Stimulated activated CD8-positive, alpha-beta memory T cell treated with anti-CD3 and anti-CD28 coated beads, Interleukin-7, amount 100 ng/mL, for 1 hour (primary cell): ENCODE data around the gene CENPI.
"Not testable (repeated sequence)": the region's sequence is repeated elsewhere in the genome, so short reads cannot be mapped to it uniquely, and the experiment has no call there.

ENCODE experiments used
- DNase-seq, 2 donors: peaks; one replicate each; pipeline ENCODE4 v3.0.0-alpha.2; 2020; ENCODE audit warnings: low read depth in 2 of 2

Gene CENPI, protein sequence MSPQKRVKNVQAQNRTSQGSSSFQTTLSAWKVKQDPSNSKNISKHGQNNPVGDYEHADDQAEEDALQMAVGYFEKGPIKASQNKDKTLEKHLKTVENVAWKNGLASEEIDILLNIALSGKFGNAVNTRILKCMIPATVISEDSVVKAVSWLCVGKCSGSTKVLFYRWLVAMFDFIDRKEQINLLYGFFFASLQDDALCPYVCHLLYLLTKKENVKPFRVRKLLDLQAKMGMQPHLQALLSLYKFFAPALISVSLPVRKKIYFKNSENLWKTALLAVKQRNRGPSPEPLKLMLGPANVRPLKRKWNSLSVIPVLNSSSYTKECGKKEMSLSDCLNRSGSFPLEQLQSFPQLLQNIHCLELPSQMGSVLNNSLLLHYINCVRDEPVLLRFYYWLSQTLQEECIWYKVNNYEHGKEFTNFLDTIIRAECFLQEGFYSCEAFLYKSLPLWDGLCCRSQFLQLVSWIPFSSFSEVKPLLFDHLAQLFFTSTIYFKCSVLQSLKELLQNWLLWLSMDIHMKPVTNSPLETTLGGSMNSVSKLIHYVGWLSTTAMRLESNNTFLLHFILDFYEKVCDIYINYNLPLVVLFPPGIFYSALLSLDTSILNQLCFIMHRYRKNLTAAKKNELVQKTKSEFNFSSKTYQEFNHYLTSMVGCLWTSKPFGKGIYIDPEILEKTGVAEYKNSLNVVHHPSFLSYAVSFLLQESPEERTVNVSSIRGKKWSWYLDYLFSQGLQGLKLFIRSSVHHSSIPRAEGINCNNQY

DNA sequence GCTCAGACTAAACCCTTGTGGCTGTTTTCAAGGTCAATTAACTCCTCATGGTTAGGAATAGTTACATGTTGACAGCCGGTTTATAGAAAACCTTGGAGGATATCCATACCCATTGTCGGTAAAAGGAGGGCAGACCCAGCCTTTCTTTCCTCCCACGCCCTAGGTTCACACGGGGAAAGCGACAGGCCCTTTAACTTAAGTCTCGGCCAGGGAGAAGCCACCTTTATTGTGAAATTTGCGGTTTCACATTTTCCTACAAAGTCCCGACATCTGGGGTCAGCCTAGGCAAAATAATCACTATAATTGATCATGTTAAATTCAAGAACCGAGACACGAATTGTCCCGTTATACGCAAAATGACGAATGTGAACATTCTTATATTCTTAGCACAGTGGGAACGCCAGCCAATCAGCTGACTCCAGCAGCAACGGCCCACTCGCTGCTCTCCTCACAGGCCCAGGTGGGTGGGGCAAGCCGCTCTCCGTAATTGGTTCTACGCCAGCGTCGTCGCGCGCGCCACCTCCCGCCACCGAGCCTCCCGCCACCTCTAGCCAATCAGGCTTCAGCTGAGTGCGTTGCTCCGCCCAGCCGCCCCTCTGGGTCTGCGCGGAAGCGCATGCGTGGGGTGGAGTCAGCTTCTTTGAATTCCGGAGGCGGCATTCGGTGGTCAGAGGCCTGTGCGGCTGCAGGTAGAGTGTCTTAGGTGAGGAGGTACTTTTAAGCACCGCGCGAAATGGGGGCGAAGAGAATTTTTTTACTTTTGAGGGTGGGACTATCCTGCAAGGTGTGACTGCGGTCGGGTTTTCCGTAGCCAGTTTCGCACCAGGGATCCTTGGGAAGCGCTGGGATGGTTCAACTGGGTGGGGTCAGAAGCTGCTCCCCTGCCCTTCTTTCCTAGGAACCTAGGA, at the start of gene CENPI:
TSS of gene CENPI (plus strand) at position 659 of the 908 bp plus-strand sequence. CDS start 2,867 bp downstream, outside the sequence.
- peak; percentile 81 for DNase-seq

DNA sequence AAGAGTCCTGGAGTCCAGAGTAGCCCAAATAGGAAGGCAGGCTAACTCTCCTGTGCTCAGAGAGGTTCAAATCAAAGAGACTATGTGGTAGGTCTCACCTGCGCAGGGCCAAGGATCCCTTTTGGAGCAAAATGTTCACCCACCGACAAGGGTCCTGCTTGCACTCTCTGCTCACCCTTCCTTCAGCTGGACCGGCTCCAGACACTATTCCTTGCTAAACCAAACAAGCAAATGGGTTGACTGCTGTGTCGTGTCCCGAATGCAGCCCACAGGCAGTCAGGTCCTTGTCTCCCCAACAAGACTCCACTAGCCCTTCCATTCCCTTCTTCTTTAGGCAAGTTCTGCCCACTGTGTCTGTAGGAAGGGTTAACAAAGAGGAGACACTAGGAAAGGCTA, 46.9 kb upstream of the CENPI start:
- DNase-seq: no peak

DNA sequence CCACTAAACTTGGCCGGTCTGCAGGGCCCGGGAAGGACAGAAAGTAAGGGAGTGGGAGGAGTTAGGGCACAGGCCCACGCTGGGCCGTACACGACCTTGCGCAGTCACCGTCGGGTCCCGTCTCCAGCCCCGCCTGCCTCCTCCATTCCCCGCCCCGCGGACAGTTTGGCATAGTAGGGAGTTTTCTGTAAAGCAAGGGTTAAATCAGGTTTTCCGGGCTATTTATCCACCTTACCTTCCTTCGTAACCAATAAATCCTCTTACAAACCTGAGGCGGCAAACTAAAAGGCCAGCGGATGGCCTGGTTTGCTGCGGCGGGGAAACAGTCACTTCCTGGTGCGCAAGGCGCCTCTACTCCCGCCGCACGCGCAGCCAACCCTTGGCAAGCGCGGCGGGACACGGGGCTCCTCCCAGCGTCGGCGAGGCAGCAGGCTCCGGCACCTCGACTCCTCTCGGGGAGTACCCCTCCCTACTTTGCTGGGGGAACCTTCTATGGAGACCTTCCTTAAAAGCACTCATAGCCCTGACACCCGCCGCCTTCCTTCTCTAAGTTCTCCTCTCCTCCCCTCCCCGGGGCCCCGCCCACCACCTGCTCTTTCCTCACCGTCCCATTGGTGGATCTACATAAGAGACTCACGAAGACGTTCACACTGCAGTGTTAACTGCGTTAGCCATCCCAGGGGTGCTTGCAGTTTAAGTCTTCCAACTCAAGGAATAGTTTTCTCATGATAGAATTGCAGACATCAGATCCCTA, 46.3 kb upstream of the CENPI start, which contains the start of gene TRMT2B:
TSS of gene TRMT2B (minus strand) at position 563 of the 754 bp plus-strand sequence. CDS start 9,822 bp downstream, outside the sequence.
- DNase-seq: peak; percentile 40 to 60

DNA sequence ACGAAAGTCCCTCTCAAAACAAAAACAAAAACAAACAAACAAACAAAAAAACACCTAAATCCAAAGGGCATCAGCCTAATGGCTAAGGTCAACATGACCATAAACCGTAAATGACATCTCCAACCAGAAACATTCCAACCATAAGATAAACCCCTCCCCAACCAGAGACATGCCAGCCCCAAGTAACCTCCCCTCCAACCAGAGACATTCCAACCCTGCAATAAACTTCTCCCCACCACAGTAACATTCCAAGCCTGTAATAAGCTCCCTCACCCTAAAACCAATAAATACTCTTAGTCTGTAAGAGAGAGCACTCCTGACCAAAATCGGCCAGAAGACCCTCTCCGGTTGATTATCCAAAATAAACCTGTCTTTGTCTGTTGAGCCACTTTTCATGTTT, 41.5 kb upstream of the CENPI start:
- not testable (repeated sequence) for DNase-seq

DNA sequence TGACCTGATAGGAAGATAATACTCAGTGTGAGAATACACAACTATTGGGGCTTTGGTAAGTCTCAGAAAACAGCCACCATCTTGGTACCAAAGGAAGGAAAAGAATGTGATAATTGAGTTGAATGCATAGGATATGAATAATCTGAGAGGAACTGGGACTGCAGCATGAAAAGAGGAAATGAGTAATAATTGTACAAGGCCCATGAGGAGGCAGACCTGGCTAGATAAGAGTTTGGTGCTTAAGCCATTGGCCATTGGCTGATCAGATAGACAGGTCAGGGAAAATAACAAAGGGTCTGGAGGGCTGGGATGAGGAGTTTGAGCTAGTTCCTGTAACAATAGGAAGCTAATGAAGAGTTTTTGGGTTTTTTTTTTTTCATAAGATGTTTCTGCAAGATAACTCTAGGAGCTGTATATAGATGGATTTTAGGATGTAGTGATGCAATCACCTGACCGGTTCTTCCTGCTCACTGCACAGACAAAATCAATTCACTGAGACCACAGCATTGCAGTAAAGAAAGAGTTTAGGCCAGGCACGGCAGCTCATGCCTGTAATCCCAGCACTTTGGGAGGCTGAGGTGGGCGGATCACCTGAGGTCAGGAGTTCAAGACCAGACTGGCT, 40.8 kb upstream of the CENPI start:
- no peak for DNase-seq

DNA sequence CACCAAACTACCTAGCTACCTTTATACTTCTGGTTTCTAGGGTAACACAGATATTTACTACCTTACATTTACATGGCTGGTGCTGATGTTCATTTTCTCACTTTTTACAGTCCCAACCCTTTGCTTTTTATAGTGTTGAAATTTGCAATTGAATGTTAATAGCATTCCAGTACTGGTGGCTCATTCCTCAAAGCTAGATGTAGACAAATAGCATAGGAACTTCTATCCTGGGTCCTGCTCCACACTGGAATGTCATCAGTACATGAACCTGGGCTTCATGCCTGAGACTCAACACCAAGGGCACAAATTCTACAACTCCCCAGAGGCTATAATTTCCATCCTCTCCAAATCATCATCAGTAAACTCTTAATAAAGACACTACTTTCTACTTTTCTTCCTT, 35.8 kb upstream of the CENPI start:
- DNase-seq: no peak

DNA sequence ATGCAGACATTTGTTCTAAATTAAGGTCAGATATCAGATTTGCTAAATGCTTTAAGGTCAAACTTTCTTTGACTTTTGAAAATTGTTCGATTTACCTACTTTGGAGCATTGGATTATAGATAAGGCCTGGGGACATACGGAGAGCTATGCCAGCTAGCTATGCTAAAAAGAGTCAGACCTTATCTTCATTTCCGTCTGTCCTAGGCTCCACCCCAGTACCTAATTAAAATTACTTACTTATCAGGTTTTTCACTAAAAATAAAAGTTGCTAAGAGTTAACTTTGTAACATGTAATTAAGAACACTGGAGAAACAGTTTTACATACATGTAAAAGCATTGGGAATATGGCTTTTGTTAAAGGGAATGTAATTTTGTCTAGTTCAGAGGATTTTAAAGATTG, 26.4 kb upstream of the CENPI start:
- no peak for DNase-seq

DNA sequence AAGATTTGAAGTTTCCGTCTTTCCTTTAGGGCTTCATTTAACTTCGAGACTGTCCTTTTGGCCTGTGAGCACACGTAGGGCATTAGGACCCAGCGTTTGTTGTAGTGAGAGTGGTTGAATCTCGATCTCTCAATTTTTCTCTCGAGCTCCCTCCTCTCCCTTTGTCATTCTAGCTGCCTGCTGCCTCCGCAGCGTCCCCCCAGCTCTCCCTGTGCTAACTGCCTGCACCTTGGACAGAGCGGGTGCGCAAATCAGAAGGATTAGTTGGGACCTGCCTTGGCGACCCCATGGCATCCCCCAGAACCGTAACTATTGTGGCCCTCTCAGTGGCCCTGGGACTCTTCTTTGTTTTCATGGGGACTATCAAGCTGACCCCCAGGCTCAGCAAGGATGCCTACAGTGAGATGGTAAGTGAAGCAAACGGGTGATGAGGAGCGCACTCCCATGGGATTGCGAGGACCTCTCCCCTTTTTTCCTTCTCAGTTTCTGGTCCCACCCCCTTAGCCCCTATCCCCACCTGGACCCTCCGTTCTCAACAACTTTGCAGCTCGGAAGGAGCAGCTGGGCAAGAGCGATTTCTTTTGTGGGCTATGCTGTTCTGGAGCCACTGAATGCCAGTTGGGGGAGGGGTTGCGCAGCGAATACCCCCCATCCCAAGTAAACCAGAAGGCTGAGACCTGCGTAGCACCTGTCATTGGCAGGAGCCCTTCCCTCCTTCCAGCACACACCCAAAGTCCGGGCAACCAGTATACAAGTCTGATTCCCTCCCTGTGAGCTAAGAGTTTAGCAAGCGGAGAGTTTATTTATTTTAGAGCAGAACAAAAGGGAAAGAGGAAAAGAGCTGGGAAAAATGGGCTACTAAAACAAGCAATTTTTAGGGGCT, 19.0 kb upstream of the CENPI start, which contains the start of gene TMEM35A:
TSS of gene TMEM35A (plus strand) at position 164 of the 883 bp plus-strand sequence. CDS start at position 288, 124 bp downstream.
- DNase-seq: no peak

DNA sequence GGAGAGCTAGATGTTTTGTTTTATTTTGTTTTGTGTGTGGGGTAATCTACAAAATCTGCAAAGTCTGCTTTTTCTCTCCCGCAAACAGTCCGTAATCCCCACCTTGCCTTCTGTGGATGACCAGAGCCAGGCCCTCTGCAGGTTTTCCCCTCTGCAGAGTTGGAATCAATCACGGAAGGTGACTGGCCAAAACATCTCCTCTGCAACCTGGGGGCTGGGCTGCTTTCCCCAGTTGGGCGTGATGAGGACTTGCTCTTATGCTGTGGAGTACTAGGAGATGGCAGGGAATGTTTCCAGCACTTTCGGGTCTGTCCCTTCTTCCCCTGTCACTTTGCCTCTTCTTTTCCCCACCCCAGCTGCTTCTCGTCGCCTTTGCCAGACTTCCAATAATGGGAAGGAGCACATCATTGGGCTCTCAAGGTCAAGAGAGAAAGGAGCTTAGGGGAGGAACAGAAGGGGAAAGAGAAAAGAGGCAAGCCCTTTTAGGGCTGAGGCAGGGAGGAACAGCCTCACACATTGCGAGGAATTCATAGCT, 18.2 kb upstream of the CENPI start:
- no peak for DNase-seq

DNA sequence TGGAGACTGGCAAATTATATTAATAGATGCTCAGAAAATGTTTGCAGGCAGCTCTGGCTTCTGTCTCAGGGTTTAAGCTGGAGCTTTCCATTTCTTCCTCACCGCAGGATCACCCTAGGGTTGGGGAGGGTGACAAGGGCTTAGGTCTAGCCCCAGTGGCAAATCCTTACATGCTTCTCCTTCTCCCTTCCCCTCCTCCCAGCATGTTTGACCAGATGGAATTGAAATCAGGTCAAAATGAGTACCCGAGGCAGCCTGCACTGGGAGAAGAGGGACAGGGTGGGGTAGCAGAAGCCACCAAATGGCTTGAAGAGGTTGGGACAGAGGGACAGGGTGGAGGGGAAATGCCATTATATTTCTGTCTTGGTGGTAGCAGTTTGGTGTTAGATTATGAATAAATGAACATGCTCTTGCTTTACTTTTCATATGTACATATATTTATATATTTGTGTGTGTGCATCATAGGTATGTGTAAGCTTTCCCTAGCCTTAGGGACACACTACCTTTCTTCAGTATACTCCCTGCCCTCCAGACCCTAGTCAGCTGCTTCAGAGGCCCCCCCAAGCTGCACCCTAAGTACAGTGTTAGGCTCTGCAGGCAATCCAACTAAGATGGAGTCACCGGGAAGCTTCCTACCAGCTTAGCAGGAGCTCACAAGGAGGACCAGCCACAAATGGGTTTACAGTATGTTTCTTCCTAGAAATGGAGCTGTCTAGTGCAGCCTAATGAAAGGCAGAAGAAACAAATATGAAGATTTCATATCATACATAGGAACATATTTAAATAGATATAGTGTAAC, 17.5 kb upstream of the CENPI start:
- DNase-seq: no peak

DNA sequence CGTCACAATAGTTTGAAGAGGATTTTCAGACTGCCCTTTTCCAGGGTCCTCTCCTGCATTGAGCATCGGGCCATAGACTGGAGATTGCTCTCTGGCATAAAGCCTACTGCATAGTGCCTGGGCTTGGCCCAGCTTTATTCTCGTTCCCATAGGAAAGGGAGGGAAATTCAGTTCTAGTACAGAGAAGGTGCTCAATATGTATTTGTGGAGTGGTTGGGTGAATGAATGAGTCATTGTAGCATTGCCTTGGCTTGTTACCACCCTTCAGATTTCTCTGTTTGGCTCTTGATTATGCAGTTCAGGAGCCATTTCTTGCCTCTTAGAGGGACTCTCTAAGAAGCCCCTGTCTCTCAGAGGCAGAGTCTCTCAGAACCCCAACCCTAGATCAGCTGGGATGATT, 16.8 kb upstream of the CENPI start:
- DNase-seq: no peak

DNA sequence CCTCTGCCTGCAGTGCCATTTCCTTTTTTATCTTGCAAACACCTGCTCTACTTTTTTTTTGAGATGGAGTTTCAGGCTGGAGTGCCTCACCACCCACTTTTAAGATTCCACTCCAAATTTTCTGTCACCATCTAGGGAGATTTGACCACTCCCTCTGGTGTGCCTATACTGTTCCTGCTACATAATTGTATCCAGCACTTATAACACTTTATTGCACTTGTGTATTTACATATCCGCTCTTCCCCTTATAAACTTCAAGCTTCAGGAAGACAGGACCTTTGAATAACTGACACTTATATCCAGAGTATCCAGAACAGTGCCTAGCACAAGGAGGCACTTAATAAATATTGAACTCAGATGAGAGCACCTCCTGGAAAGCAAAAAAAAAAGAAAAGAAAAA, 6.2 kb upstream of the CENPI start:
- DNase-seq: no peak

DNA sequence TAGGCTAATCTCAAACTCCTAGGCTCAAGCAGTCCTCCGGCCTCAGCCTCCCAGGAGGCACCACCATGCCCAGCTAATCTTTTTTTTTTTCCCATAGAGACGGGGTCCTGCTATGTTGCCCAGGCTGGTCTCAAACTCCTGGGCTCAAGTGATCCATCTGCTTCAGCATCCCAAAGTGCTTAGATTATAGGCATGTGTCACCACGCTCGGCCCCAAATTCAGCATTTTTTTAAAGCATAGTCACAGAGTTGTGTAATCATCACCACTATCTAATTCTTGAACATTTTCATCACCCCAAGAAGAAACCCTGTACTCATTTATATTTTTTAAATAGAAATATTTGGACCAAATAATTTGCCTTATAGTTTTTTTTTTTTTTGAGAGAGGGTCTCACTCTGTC, 10.3 kb downstream of the CENPI start:
- no peak for DNase-seq

DNA sequence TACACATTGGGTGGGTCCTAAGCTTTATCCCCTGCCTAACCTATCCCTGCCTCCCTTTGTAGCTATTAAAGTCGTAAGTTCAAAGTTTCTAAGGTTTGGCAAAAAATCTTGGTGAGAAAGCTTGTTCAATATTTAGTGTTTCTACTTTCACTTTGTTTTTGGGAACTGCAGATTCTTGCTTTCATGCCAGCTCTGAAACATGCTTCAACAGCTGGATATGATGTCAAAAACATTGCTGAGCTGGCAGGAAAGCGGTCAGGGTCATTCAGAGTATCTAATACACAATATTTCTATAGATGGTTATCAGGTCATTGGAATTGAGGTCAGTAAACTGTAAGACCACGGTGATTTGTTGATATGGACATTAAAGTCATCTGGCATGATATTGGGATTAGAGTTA, 19.7 kb downstream of the CENPI start:
- DNase-seq: no peak

DNA sequence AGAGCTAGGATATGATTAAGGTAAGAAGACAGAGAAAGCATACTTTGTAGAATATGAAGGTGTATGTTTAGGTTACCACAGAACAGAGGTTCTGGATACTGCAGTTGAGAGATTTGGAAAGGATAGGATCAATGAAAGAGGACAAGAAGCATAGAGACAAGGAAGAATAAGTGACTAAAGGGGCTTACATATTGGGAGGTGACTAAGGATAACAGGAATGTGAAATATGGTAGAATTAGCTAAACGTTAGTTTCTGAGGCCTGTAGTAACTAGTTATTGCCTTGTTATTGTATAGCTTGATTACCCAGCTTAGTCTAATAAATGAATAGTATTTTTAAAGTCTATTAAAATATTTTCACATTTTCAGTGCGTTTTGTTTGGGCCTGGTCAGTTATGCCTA, 38.2 kb downstream of the CENPI start:
- no peak for DNase-seq
